Right lobe of liver (tissue), 6 donors: Measurements from ENCODE around the gene TEN1. TPM values are rescaled to one million over a fixed set of nuclear protein-coding genes. Genes with fewer than 3 reads are reported as not detected.

ENCODE experiments used
- ATAC-seq, 4 donors: fragments of 200-7000 bp; cut with Tn5 transposase; one replicate each; pipeline ENCODE4 v1.9.1; 2020; ENCODE audit warnings: mild to moderate bottlenecking in 4 of 4, moderate library complexity in 4 of 4
- DNase-seq, 3 donors: peaks; one replicate each; pipeline ENCODE4 v3.0.0-alpha.2; 2020
- H3K27ac ChIP-seq, 3 donors: fragments of 200-600 bp; one replicate each; pipeline ENCODE4 v1.8.0; 2022
- H3K27me3 ChIP-seq, 2 donors: fragments of 200-600 bp; one replicate each; pipeline ENCODE4 v1.8.0; 2022
- H3K36me3 ChIP-seq, 4 donors: fragments of 200-600 bp; sonication (generic) in 1 of 4; one replicate each; pipeline versions ENCODE4 v1.5.1 to v1.8.0; 2017 to 2022; ENCODE audit warnings: control low read depth in 1 of 4
- H3K4me1 ChIP-seq, 4 donors: fragments of 200-600 bp; sonication (generic) in 1 of 4; one replicate each; pipeline versions ENCODE4 v1.5.1 to v1.8.0; 2017 to 2022; ENCODE audit warnings: control low read depth in 1 of 4
- H3K4me3 ChIP-seq, 3 donors: fragments of 200-600 bp; one replicate each; pipeline ENCODE4 v1.8.0; 2022
- H3K9me3 ChIP-seq, 4 donors: fragments of 200-600 bp; sonication (generic) in 1 of 4; one replicate each; pipeline versions ENCODE4 v1.5.1 to v1.8.0; 2017 to 2022; ENCODE audit warnings: control low read depth in 1 of 4
- POLR2A ChIP-seq: fragments of 450-650 bp; IDR thresholded peaks from one replicate; pipeline ENCODE4 v1.6.1; 2017; ENCODE audit warnings: antibody characterized with exemption, mild to moderate bottlenecking
- WGBS: methylation state at CpG from one replicate; pipeline ENCODE4 v1.1.6; 2018; ENCODE audit warnings: low coverage, low lambda C conversion rate; ENCODE audit not compliant: insufficient coverage; ENCODE audit errors: missing lambda C conversion rate; 5-methylcytosine and 5-hydroxymethylcytosine counted together
- intact Hi-C, 2 donors: fragments of 100-400 bp; cut with DNase I; formaldehyde crosslinking; loops; one replicate each; pipeline versions ENCODE4 v1.11.2 to v1.14.1; 2022
- total RNA-seq, 6 experiments: library from RNA; depleted of rRNA in 2 of 6; stranded (reverse); fragments of >200 nt in 2 of 6; fragmentation: NEBNext Ultra II Directional in 3 of 6; extraction: Animal tissue kit (Norgen Biotek cat#: 25700) in 3 of 6; gene quantifications; one replicate each; pipeline versions ENCODE4 v1.1.0 to v1.2.4, GENCODE V29; 2016 to 2023
- TF ChIP-seq, protein P1 (sequence below), 4 donors: fragments of 200-600 bp in 3 of 4; fragments of 450-650 bp in 1 of 4; IDR thresholded peaks; one replicate each; pipeline versions ENCODE4 v1.5.1 to v1.8.0; 2016 to 2022; ENCODE audit warnings: antibody characterized with exemption in 4 of 4, mild to moderate bottlenecking in 2 of 4
- donor health status: DM: no; HTN: yes; CAD: no.
- donor health status: DM: no; HTN: no; CAD: no.
- donor health status: DM: no; HTN: no; CAD: no.
- donor health status: DM: no; HTN: yes; CAD: no.
- donor health status: DM: no; HTN: yes; CAD: no.

Gene TEN1
- total RNA-seq, 6 experiments from 2014 or later: 6.9 to 25.2 (median 14.1) TPM

- intact Hi-C loops: no loop called here
- peak overlapping the region; percentile 57 to 96 (median 94) for H3K27ac ChIP-seq
- H3K9me3 ChIP-seq: no peaks in the 10 kb centered on the region
- H3K4me3 ChIP-seq: no peak overlapping the region
- no peaks in the 10 kb centered on the region for H3K36me3 ChIP-seq
- TF ChIP-seq, protein P1, sequence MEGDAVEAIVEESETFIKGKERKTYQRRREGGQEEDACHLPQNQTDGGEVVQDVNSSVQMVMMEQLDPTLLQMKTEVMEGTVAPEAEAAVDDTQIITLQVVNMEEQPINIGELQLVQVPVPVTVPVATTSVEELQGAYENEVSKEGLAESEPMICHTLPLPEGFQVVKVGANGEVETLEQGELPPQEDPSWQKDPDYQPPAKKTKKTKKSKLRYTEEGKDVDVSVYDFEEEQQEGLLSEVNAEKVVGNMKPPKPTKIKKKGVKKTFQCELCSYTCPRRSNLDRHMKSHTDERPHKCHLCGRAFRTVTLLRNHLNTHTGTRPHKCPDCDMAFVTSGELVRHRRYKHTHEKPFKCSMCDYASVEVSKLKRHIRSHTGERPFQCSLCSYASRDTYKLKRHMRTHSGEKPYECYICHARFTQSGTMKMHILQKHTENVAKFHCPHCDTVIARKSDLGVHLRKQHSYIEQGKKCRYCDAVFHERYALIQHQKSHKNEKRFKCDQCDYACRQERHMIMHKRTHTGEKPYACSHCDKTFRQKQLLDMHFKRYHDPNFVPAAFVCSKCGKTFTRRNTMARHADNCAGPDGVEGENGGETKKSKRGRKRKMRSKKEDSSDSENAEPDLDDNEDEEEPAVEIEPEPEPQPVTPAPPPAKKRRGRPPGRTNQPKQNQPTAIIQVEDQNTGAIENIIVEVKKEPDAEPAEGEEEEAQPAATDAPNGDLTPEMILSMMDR (IDR thresholded peaks at IDR 0.05): no peak
- no peak for TF ChIP-seq POLR2A
- ATAC-seq: no peak
- H3K4me1 ChIP-seq: peaks cover 0 to 44% (median 14%) of the 10 kb centered on the region in 4 donors
- no peak for DNase-seq
- no peaks in the 10 kb centered on the region for H3K27me3 ChIP-seq
- WGBS: 74% methylated on average over 5 of the region's 7 CpGs
These were observed 2.1 kb downstream of the TEN1 start for GRCh38 chr17:75981019-75981615.

DNA sequence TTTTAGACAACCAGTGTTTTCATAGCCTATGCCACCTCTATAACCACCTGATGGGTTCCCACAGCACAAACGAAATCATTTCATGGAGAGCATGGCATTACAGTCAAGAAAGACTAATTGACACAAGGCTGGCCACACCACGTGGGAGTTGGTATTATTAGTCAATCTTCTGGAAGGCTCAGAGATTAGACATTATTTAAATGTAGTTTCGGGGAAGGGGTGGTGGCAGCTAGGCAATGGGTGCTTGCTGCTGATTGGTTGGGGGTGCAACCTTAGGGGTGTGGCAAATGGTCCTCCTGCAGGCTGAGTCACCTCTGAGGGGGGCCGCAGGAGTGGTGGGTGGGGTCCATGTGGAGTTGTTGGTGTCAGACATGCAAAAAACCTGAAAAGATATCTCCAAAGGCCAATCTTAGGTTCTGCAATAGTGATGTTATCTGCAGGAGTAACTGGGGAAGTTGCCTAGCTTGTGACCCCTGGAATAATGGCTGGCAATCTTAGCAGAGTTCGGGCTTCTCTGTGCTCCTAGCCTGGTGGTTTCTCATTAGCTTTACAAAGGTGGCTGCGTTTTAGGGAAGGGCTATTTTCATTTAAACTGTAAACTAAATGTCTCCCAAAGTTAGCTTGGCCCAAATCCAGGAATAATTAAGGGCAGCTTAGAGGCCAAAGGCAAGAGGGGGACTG is 4.6 kb downstream of the TEN1 start:
- 39% methylated on average over 6 of the region's 6 CpGs for WGBS
- DNase-seq (peak in 1 of 3 donors; percentile 68), ATAC-seq (peak in 2 of 4 donors; percentile 1 to 27)
- Histone ChIP-seq H3K4me3 (no peak overlapping the region), H3K27me3 (no peaks in the 10 kb centered on the region), H3K36me3 (peaks cover 0 to 7% (median 0%) of the 10 kb centered on the region in 4 donors), H3K4me1 (peaks cover 0 to 43% (median 14%) of the 10 kb centered on the region in 4 donors), H3K27ac (peak overlapping the region; percentile 20 to 47 (median 28)), H3K9me3 (no peaks in the 10 kb centered on the region)
- no peak for TF ChIP-seq POLR2A
- TF ChIP-seq, protein P1 (IDR thresholded peaks at IDR 0.05): no peak
- intact Hi-C loops: no loop called here

GRCh38 chr17:75985986-75986385 is 6.9 kb downstream of the TEN1 start:
- 89% methylated on average over 4 of the region's 4 CpGs for WGBS
- Histone ChIP-seq H3K9me3 (no peaks in the 10 kb centered on the region), H3K4me1 (peaks cover 0 to 35% (median 14%) of the 10 kb centered on the region in 4 donors), H3K4me3 (no peak overlapping the region), H3K36me3 (peaks cover 0 to 7% (median 0%) of the 10 kb centered on the region in 4 donors), H3K27ac (no peak overlapping the region), H3K27me3 (no peaks in the 10 kb centered on the region)
- no peak for DNase-seq
- intact Hi-C loops: no loop called here
- no peak for ATAC-seq
- TF ChIP-seq POLR2A: no peak
- TF ChIP-seq, protein P1 (IDR thresholded peaks at IDR 0.05): no peak

- no peak overlapping the region for H3K27ac ChIP-seq
- H3K4me3 ChIP-seq: no peak overlapping the region
- peaks cover 0 to 25% (median 9%) of the 10 kb centered on the region in 4 donors for H3K4me1 ChIP-seq
- DNase-seq (no peak), ATAC-seq (no peak)
- intact Hi-C loops: no loop called here
- H3K9me3 ChIP-seq: no peaks in the 10 kb centered on the region
- 83% methylated on average over 3 of the region's 4 CpGs for WGBS
- TF ChIP-seq, protein P1 (IDR thresholded peaks at IDR 0.05): no peak
- TF ChIP-seq POLR2A: no peak
- no peaks in the 10 kb centered on the region for H3K27me3 ChIP-seq
- peaks cover 0 to 7% (median 0%) of the 10 kb centered on the region in 4 donors for H3K36me3 ChIP-seq
These were observed 8.0 kb downstream of the TEN1 start for GRCh38 chr17:75987041-75987440.
